Measurements from ENCODE around the gene MICAL3.

GRCh38 chr22:17888439-17888838, 135.9 kb downstream of the MICAL3 start:
- TF ChIP-seq GLIS3 (CRISPR knock-in tag; IDR thresholded peaks at IDR 0.05) (no peak), PPARA (CRISPR knock-in tag; IDR thresholded peaks at IDR 0.05; ENCODE audit: borderline replicate concordance) (no peak), ZNF565 (CRISPR knock-in tag; conservative IDR thresholded peaks at IDR 0.05; ENCODE audit: low read depth) (no peak), ZC3H10 (CRISPR knock-in tag; IDR thresholded peaks at IDR 0.05) (no peak), ARNTL (CRISPR knock-in tag; IDR thresholded peaks at IDR 0.05; ENCODE audit: borderline replicate concordance, low read depth) (no peak), CSDC2 (CRISPR knock-in tag; IDR thresholded peaks at IDR 0.05) (no peak), TOX (CRISPR knock-in tag; IDR thresholded peaks at IDR 0.05; ENCODE audit: borderline replicate concordance) (no peak), BACH2 (CRISPR knock-in tag; IDR thresholded peaks at IDR 0.05; ENCODE audit: borderline replicate concordance) (no peak)
